GM23338 (cell line): ENCODE measurements around the gene COL18A1. TPM values are rescaled to one million over a fixed set of nuclear protein-coding genes. Genes with fewer than 3 reads are reported as not detected.

ENCODE experiments used
- ATAC-seq: fragments of 200-7000 bp; cut with Tn5 transposase; 3 replicates; pipeline ENCODE4 v1.9.1; 2020
- DNase-seq: peaks from one replicate; pipeline ENCODE4 v3.0.0-alpha.2; 2015; ENCODE audit warnings: low spot score
- H2AFZ ChIP-seq: fragments of 200-600 bp; sonication (generic); 2 replicates; pipeline ENCODE4 v1.8.0; 2016; ENCODE audit warnings: antibody characterized with exemption, mild to moderate bottlenecking, moderate library complexity
- H3F3A ChIP-seq: fragments of 200-600 bp; sonication (generic); replicated peaks from 2 replicates; pipeline ENCODE4 v1.8.0; 2017; ENCODE audit warnings: antibody characterized with exemption, mixed run types, low read depth
- H3K27ac ChIP-seq: fragments of 200-600 bp; sonication (generic); 2 replicates; pipeline ENCODE4 v1.6.1; 2016; ENCODE audit warnings: low read depth
- H3K27me3 ChIP-seq: fragments of 200-600 bp; sonication (generic); 2 replicates; pipeline ENCODE4 v1.8.0; 2016; ENCODE audit warnings: mild to moderate bottlenecking, mixed run types, moderate library complexity; ENCODE audit not compliant: insufficient read depth
- H3K36me3 ChIP-seq: fragments of 200-600 bp; sonication (generic); 2 replicates; pipeline ENCODE4 v1.8.0; 2016; ENCODE audit warnings: mild to moderate bottlenecking; ENCODE audit not compliant: insufficient read depth
- H3K4me1 ChIP-seq: fragments of 200-600 bp; sonication (generic); 2 replicates; pipeline ENCODE4 v1.8.0; 2016; ENCODE audit warnings: mild to moderate bottlenecking, moderate library complexity; ENCODE audit not compliant: insufficient read depth
- H3K4me2 ChIP-seq: fragments of 200-600 bp; sonication (generic); 2 replicates; pipeline ENCODE4 v1.7.1; 2017; ENCODE audit warnings: mixed run types
- H3K4me3 ChIP-seq: fragments of 200-600 bp; sonication (generic); 2 replicates; pipeline ENCODE4 v1.6.1; 2016; ENCODE audit warnings: mixed run types
- H3K79me2 ChIP-seq: fragments of 200-600 bp; sonication (generic); replicated peaks from 2 replicates; pipeline ENCODE4 v1.8.0; 2017; ENCODE audit warnings: mild to moderate bottlenecking; ENCODE audit not compliant: insufficient read depth
- H3K9me2 ChIP-seq: fragments of 200-600 bp; sonication (generic); 2 replicates; pipeline ENCODE4 v1.8.0; 2017; ENCODE audit not compliant: insufficient read depth
- H4K20me1 ChIP-seq: fragments of 200-600 bp; sonication (generic); replicated peaks from 2 replicates; pipeline ENCODE4 v1.8.0; 2017; ENCODE audit warnings: mild to moderate bottlenecking; ENCODE audit not compliant: insufficient read depth
- H3K27ac Mint-ChIP-seq: 2 replicates; pipeline ENCODE4 v1.8.0; 2020; ENCODE audit warnings: inconsistent platforms, mild to moderate bottlenecking, moderate library complexity, mixed read lengths
- H3K27me3 Mint-ChIP-seq: 3 replicates; pipeline ENCODE4 v1.8.0; 2022; ENCODE audit warnings: low read depth, mild to moderate bottlenecking, moderate library complexity, mixed read lengths, inconsistent platforms; ENCODE audit not compliant: insufficient read depth, poor library complexity
- H3K36me3 Mint-ChIP-seq: 3 replicates; pipeline ENCODE4 v1.8.0; 2021; ENCODE audit warnings: low read depth, mild to moderate bottlenecking, inconsistent platforms, moderate library complexity, mixed read lengths
- H3K4me1 Mint-ChIP-seq: 3 replicates; pipeline ENCODE4 v1.8.0; 2020; ENCODE audit warnings: mild to moderate bottlenecking, inconsistent platforms, mixed read lengths
- H3K4me3 Mint-ChIP-seq: 3 replicates; pipeline ENCODE4 v1.8.0; 2021; ENCODE audit warnings: moderate library complexity, mild to moderate bottlenecking, inconsistent platforms, mixed read lengths
- H3K9me3 Mint-ChIP-seq: 3 replicates; pipeline ENCODE4 v1.8.0; 2020; ENCODE audit warnings: moderate library complexity, mild to moderate bottlenecking, inconsistent platforms, mixed read lengths
- CREB1 ChIP-seq: fragments of 250-450 bp; sonication (Bioruptor Pico); IDR thresholded peaks from 2 replicates; pipeline ENCODE4 v1.5.0; 2020; ENCODE audit warnings: low read depth, mild to moderate bottlenecking, moderate library complexity
- EZH2 ChIP-seq: fragments of 200-600 bp; sonication (generic); IDR thresholded peaks from one replicate; pipeline ENCODE4 v1.8.0; 2017; ENCODE audit warnings: antibody characterized with exemption, mild to moderate bottlenecking, low read depth; ENCODE audit not compliant: unreplicated experiment
- EZH2phosphoT487 ChIP-seq: fragments of 200-600 bp; sonication (generic); IDR thresholded peaks from one replicate; pipeline ENCODE4 v1.8.1; 2018; ENCODE audit warnings: antibody characterized with exemption; ENCODE audit not compliant: unreplicated experiment
- JUNB ChIP-seq: IDR thresholded peaks from one replicate; pipeline ENCODE4 v1.6.1; 2016; ENCODE audit warnings: antibody characterized with exemption; ENCODE audit not compliant: unreplicated experiment
- NANOG ChIP-seq: IDR thresholded peaks from 2 replicates; pipeline ENCODE4 v1.6.1; 2016; ENCODE audit warnings: antibody characterized with exemption, borderline replicate concordance
- POLR2AphosphoS5 ChIP-seq: IDR thresholded peaks from 2 replicates; pipeline ENCODE4 v1.6.1; 2016; ENCODE audit warnings: antibody characterized with exemption, low read depth
- STAT1 ChIP-seq: IDR thresholded peaks from one replicate; pipeline ENCODE4 v1.6.1; 2016; ENCODE audit warnings: antibody characterized with exemption; ENCODE audit not compliant: unreplicated experiment
- ZNF114 ChIP-seq: fragments of 250-450 bp; sonication (Bioruptor Pico); IDR thresholded peaks from 2 replicates; pipeline ENCODE4 v1.5.0; 2020; ENCODE audit warnings: mild to moderate bottlenecking, moderate library complexity
- ZNF331 ChIP-seq: fragments of 250-450 bp; sonication (Bioruptor Pico); IDR thresholded peaks from 2 replicates; pipeline ENCODE4 v1.5.0; 2020; ENCODE audit warnings: low read depth, mild to moderate bottlenecking, moderate library complexity
- polyA plus RNA-seq: library from polyadenylated mRNA; unstranded; fragments of >200 nt; fragmentation: Nextera tagmentation; extraction: Ambion mirVana; gene quantifications from 2 replicates; pipeline ENCODE4 v1.2.1, GENCODE V29; 2016
- total RNA-seq: library from RNA; depleted of rRNA; stranded (reverse); fragments of >200 nt; shearing (Covaris generic); gene quantifications from 2 replicates; pipeline ENCODE4 v1.2.3, GENCODE V29; 2014
- TF ChIP-seq, protein P1 (sequence below), 2 experiments: fragments of 200-600 bp in 1 of 2; sonication (generic) in 1 of 2; conservative IDR thresholded peaks; 2 replicates each; pipeline versions ENCODE4 v1.5.1 to v1.6.1; 2016 to 2017; ENCODE audit warnings: antibody characterized with exemption in 2 of 2, low read depth in 2 of 2, mild to moderate bottlenecking in 2 of 2, moderate library complexity in 1 of 2
- TF ChIP-seq, protein P2 (sequence below): IDR thresholded peaks from 2 replicates; pipeline ENCODE4 v1.6.1; 2016; ENCODE audit warnings: antibody characterized with exemption
- TF ChIP-seq, protein P3 (sequence below): fragments of 250-450 bp; sonication (Bioruptor Pico); IDR thresholded peaks from 2 replicates; pipeline ENCODE4 v1.5.0; 2020; ENCODE audit warnings: mild to moderate bottlenecking, moderate library complexity
- TF ChIP-seq, protein P4 (sequence below): IDR thresholded peaks from one replicate; pipeline ENCODE4 v1.6.1; 2018; ENCODE audit warnings: antibody characterized with exemption; ENCODE audit not compliant: unreplicated experiment

Gene COL18A1
- total and polyA plus RNA-seq, 2 experiments from 2014 or later: 38.4 to 430 TPM

DNA sequence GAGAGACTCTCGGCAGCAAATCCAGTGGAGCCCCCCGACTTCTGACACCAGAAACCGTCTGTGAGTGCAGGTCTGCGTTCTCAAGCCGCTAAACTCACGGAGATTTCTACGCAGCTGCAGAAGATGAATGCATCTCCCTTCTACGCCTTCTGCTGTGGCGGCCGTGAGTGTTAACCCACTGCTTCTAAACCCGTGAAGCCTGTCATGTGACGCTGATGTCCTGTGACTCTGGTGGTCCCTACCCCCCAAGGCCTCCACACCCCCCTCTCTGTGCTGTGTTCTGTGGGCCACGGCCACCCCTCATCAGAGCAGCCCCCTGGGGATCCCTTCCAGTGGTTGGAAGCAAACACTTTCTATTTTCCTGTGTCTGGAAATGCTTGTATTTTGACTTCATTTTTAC lies 33.9 kb upstream of the COL18A1 start:
- Mint-ChIP-seq H3K4me1 (peaks cover 23% of the 10 kb centered on the region), H3K9me3 (peaks cover 14% of the 10 kb centered on the region), H3K27me3 (peaks cover 20% of the 10 kb centered on the region), H3K4me3 (no peak overlapping the region), H3K36me3 (peaks cover 4% of the 10 kb centered on the region; the same call in 2 of the 3 replicates), H3K27ac (no peak overlapping the region)
- Histone ChIP-seq H4K20me1 (no peaks in the 10 kb centered on the region), H3K9me2 (no peaks in the 10 kb centered on the region), H3K4me2 (no peak overlapping the region), H3K4me3 (no peak overlapping the region), H3K4me1 (0 out of 2 replicates have a peak, but pooled peaks cover 4% of the 10 kb centered on the region), H3F3A (0 out of 2 replicates have a peak, but pooled peaks cover 4% of the 10 kb centered on the region), H3K27me3 (no peaks in the 10 kb centered on the region), H3K36me3 (no peaks in the 10 kb centered on the region), H2AFZ (peak overlapping the region; percentile 76; the same call in 1 of the 2 replicates), H3K79me2 (no peaks in the 10 kb centered on the region), H3K27ac (no peak overlapping the region)
- ATAC-seq (no peak), DNase-seq (no peak)
- TF ChIP-seq, protein P1, sequence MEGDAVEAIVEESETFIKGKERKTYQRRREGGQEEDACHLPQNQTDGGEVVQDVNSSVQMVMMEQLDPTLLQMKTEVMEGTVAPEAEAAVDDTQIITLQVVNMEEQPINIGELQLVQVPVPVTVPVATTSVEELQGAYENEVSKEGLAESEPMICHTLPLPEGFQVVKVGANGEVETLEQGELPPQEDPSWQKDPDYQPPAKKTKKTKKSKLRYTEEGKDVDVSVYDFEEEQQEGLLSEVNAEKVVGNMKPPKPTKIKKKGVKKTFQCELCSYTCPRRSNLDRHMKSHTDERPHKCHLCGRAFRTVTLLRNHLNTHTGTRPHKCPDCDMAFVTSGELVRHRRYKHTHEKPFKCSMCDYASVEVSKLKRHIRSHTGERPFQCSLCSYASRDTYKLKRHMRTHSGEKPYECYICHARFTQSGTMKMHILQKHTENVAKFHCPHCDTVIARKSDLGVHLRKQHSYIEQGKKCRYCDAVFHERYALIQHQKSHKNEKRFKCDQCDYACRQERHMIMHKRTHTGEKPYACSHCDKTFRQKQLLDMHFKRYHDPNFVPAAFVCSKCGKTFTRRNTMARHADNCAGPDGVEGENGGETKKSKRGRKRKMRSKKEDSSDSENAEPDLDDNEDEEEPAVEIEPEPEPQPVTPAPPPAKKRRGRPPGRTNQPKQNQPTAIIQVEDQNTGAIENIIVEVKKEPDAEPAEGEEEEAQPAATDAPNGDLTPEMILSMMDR (conservative IDR thresholded peaks at IDR 0.05; ENCODE audit: low read depth in 2 of 2): no peak
- TF ChIP-seq, protein P2, sequence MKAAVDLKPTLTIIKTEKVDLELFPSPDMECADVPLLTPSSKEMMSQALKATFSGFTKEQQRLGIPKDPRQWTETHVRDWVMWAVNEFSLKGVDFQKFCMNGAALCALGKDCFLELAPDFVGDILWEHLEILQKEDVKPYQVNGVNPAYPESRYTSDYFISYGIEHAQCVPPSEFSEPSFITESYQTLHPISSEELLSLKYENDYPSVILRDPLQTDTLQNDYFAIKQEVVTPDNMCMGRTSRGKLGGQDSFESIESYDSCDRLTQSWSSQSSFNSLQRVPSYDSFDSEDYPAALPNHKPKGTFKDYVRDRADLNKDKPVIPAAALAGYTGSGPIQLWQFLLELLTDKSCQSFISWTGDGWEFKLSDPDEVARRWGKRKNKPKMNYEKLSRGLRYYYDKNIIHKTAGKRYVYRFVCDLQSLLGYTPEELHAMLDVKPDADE: no peak
- TF ChIP-seq JUNB (no peak), CREB1 (CRISPR knock-in tag) (no peak), NANOG (no peak), EZH2phosphoT487 (no peak), POLR2AphosphoS5 (no peak), STAT1 (no peak), ZNF331 (CRISPR knock-in tag) (no peak), ZNF114 (CRISPR knock-in tag) (no peak), EZH2 (no peak)
- TF ChIP-seq, protein P3, sequence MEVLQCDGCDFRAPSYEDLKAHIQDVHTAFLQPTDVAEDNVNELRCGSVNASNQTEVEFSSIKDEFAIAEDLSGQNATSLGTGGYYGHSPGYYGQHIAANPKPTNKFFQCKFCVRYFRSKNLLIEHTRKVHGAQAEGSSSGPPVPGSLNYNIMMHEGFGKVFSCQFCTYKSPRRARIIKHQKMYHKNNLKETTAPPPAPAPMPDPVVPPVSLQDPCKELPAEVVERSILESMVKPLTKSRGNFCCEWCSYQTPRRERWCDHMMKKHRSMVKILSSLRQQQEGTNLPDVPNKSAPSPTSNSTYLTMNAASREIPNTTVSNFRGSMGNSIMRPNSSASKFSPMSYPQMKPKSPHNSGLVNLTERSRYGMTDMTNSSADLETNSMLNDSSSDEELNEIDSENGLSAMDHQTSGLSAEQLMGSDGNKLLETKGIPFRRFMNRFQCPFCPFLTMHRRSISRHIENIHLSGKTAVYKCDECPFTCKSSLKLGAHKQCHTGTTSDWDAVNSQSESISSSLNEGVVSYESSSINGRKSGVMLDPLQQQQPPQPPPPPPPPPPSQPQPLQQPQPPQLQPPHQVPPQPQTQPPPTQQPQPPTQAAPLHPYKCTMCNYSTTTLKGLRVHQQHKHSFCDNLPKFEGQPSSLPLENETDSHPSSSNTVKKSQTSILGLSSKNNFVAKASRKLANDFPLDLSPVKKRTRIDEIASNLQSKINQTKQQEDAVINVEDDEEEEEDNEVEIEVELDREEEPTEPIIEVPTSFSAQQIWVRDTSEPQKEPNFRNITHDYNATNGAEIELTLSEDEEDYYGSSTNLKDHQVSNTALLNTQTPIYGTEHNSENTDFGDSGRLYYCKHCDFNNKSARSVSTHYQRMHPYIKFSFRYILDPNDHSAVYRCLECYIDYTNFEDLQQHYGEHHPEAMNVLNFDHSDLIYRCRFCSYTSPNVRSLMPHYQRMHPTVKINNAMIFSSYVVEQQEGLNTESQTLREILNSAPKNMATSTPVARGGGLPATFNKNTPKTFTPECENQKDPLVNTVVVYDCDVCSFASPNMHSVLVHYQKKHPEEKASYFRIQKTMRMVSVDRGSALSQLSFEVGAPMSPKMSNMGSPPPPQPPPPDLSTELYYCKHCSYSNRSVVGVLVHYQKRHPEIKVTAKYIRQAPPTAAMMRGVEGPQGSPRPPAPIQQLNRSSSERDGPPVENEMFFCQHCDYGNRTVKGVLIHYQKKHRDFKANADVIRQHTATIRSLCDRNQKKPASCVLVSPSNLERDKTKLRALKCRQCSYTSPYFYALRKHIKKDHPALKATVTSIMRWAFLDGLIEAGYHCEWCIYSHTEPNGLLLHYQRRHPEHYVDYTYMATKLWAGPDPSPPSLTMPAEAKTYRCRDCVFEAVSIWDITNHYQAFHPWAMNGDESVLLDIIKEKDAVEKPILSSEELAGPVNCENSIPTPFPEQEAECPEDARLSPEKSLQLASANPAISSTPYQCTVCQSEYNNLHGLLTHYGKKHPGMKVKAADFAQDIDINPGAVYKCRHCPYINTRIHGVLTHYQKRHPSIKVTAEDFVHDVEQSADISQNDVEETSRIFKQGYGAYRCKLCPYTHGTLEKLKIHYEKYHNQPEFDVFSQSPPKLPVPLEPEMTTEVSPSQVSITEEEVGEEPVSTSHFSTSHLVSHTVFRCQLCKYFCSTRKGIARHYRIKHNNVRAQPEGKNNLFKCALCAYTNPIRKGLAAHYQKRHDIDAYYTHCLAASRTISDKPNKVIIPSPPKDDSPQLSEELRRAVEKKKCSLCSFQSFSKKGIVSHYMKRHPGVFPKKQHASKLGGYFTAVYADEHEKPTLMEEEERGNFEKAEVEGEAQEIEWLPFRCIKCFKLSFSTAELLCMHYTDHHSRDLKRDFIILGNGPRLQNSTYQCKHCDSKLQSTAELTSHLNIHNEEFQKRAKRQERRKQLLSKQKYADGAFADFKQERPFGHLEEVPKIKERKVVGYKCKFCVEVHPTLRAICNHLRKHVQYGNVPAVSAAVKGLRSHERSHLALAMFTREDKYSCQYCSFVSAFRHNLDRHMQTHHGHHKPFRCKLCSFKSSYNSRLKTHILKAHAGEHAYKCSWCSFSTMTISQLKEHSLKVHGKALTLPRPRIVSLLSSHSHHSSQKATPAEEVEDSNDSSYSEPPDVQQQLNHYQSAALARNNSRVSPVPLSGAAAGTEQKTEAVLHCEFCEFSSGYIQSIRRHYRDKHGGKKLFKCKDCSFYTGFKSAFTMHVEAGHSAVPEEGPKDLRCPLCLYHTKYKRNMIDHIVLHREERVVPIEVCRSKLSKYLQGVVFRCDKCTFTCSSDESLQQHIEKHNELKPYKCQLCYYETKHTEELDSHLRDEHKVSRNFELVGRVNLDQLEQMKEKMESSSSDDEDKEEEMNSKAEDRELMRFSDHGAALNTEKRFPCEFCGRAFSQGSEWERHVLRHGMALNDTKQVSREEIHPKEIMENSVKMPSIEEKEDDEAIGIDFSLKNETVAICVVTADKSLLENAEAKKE (CRISPR knock-in tag): no peak
- TF ChIP-seq, protein P4, sequence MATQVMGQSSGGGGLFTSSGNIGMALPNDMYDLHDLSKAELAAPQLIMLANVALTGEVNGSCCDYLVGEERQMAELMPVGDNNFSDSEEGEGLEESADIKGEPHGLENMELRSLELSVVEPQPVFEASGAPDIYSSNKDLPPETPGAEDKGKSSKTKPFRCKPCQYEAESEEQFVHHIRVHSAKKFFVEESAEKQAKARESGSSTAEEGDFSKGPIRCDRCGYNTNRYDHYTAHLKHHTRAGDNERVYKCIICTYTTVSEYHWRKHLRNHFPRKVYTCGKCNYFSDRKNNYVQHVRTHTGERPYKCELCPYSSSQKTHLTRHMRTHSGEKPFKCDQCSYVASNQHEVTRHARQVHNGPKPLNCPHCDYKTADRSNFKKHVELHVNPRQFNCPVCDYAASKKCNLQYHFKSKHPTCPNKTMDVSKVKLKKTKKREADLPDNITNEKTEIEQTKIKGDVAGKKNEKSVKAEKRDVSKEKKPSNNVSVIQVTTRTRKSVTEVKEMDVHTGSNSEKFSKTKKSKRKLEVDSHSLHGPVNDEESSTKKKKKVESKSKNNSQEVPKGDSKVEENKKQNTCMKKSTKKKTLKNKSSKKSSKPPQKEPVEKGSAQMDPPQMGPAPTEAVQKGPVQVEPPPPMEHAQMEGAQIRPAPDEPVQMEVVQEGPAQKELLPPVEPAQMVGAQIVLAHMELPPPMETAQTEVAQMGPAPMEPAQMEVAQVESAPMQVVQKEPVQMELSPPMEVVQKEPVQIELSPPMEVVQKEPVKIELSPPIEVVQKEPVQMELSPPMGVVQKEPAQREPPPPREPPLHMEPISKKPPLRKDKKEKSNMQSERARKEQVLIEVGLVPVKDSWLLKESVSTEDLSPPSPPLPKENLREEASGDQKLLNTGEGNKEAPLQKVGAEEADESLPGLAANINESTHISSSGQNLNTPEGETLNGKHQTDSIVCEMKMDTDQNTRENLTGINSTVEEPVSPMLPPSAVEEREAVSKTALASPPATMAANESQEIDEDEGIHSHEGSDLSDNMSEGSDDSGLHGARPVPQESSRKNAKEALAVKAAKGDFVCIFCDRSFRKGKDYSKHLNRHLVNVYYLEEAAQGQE: no peak
